Keratinocyte (primary cell): Measurements from ENCODE around the gene ICAM2. TPM values are rescaled to one million over a fixed set of nuclear protein-coding genes. Genes with fewer than 3 reads are reported as not detected.

Experiments
- DNase-seq: peaks from one replicate; pipeline ENCODE4 v3.0.0-alpha.2; 2011; ENCODE audit warnings: low read depth, missing footprints, low spot score
- FAIRE-seq: peaks from 2 replicates; lab custom pipeline; 2011; peaks lifted over from hg19 to GRCh38; lab: Jason Lieb, UNC
- H2AFZ ChIP-seq: 2 replicates; pipeline ENCODE4 v1.6.0; 2012; ENCODE audit warnings: low read length, control low read depth, inconsistent platforms; ENCODE audit not compliant: control insufficient read depth
- H3K27ac ChIP-seq: 2 replicates; pipeline ENCODE4 v1.5.1; 2011; ENCODE audit warnings: low read length; ENCODE audit not compliant: control insufficient read depth, insufficient read depth
- H3K27me3 ChIP-seq: 3 replicates; pipeline ENCODE4 v1.6.0; 2011; ENCODE audit warnings: low read length; ENCODE audit not compliant: control insufficient read depth, insufficient read depth; ENCODE audit errors: extremely low read depth
- H3K36me3 ChIP-seq, 2 experiments: 2 replicates in 1 of 2; 3 replicates in 1 of 2; pipeline ENCODE4 v1.5.1; 2011; ENCODE audit warnings: low read length in 2 of 2, mild to moderate bottlenecking in 1 of 2; ENCODE audit not compliant: control insufficient read depth in 2 of 2, insufficient read depth in 2 of 2; ENCODE audit errors: extremely low read depth in 1 of 2
- H3K4me1 ChIP-seq: 3 replicates; pipeline ENCODE4 v1.5.1; 2011; ENCODE audit warnings: low read length; ENCODE audit not compliant: control insufficient read depth, insufficient read depth; ENCODE audit errors: extremely low read depth
- H3K4me2 ChIP-seq: 3 replicates; pipeline ENCODE4 v1.6.0; 2011; ENCODE audit warnings: low read depth, low read length; ENCODE audit not compliant: control insufficient read depth, insufficient read depth; ENCODE audit errors: extremely low read depth
- H3K4me3 ChIP-seq, 3 experiments: fragments of 200-600 bp in 1 of 3; sonication (generic) in 1 of 3; 2 replicates in 2 of 3; 3 replicates in 1 of 3; pipeline ENCODE4 v1.5.1; 2011 to 2016; ENCODE audit warnings: low read length in 3 of 3, mild to moderate bottlenecking in 3 of 3, control low read depth in 2 of 3, inconsistent platforms in 1 of 3, low read depth in 1 of 3, mixed read lengths in 1 of 3, mixed run types in 1 of 3, moderate library complexity in 1 of 3; ENCODE audit not compliant: control insufficient read depth in 2 of 3, insufficient read depth in 2 of 3; ENCODE audit errors: extremely low read depth in 1 of 3
- H3K79me2 ChIP-seq: 2 replicates; pipeline ENCODE4 v1.6.0; 2012; ENCODE audit warnings: low read length; ENCODE audit not compliant: control insufficient read depth, insufficient read depth
- H3K9ac ChIP-seq: 3 replicates; pipeline ENCODE4 v1.6.0; 2011; ENCODE audit warnings: low read length; ENCODE audit not compliant: control insufficient read depth, insufficient read depth; ENCODE audit errors: extremely low read depth
- H3K9me1 ChIP-seq: 3 replicates; pipeline ENCODE4 v1.6.0; 2011; ENCODE audit warnings: low read length; ENCODE audit not compliant: control insufficient read depth, insufficient read depth; ENCODE audit errors: extremely low read depth
- H3K9me3 ChIP-seq: 2 replicates; pipeline ENCODE4 v1.5.1; 2012; ENCODE audit warnings: low read depth, low read length; ENCODE audit not compliant: control insufficient read depth
- H4K20me1 ChIP-seq: 3 replicates; pipeline ENCODE4 v1.6.0; 2011; ENCODE audit warnings: low read length; ENCODE audit not compliant: control insufficient read depth, insufficient read depth; ENCODE audit errors: extremely low read depth
- CTCF ChIP-seq, 3 experiments: IDR thresholded peaks in 1 of 3; conservative IDR thresholded peaks in 1 of 3; optimal IDR thresholded peaks in 1 of 3; 2 replicates in 2 of 3; 3 replicates in 1 of 3; pipeline versions ENCODE3 to v1.5.1; 2011; ENCODE audit warnings: low read length in 3 of 3, mild to moderate bottlenecking in 3 of 3, moderate library complexity in 2 of 3, control low read depth in 1 of 3, inconsistent platforms in 1 of 3; ENCODE audit not compliant: insufficient read depth in 2 of 3; ENCODE audit errors: extremely low read depth in 1 of 3
- EZH2 ChIP-seq: IDR thresholded peaks from one replicate; pipeline ENCODE4 v1.6.1; 2012; ENCODE audit warnings: inconsistent platforms, mild to moderate bottlenecking, low read length, moderate library complexity
- dilution Hi-C: fragments of 300-500 bp; cut with MboI; formaldehyde crosslinking; loops from one replicate; pipeline ENCODE4 v1.7.0; 2020; ENCODE audit warnings: low sequenced_read_pairs; ENCODE audit not compliant: extremely low pct_ligation_motif_present
- polyA plus RNA-seq, 5 experiments: library from polyadenylated mRNA; depleted of rRNA in 3 of 5; stranded (reverse) in 3 of 5; stranded (forward) in 1 of 5; unstranded in 1 of 5; fragments of >200 nt; gene quantifications; 1 replicate in 1 of 5; 2 replicates in 3 of 5; 3 replicates in 1 of 5; pipeline versions ENCODE4 v1.2.1 to v1.2.3, GENCODE V29; 2011 to 2012; ENCODE audit warnings: missing spikeins in 2 of 5, low read depth in 1 of 5, low replicate concordance in 1 of 5

The ICAM2 gene
- polyA plus RNA-seq, 1 donor (not counting 4 experiments of a cell fraction or from before 2014, with no cell fraction given), result 0.09 TPM

GRCh38 chr17:64056269-64057005, 36.0 kb upstream of the ICAM2 start:
- Histone ChIP-seq H3K4me3 (no peak overlapping the region), H3K27ac (no peak overlapping the region), H4K20me1 (no peaks in the 10 kb centered on the region), H3K9me1 (no peaks in the 10 kb centered on the region), H3K27me3 (no peaks in the 10 kb centered on the region), H2AFZ (no peak overlapping the region), H3K4me2 (no peak overlapping the region), H3K79me2 (no peaks in the 10 kb centered on the region), H3K9ac (no peak overlapping the region), H3K9me3 (no peaks in the 10 kb centered on the region), H3K4me1 (peaks cover 1% of the 10 kb centered on the region), H3K36me3 (peaks cover 34 to 51% of the 10 kb centered on the region in 2 experiments)
- TF ChIP-seq CTCF (optimal IDR thresholded peaks at IDR 0.05 in 1 of 3, IDR thresholded peaks at IDR 0.05 in 1 of 3, conservative IDR thresholded peaks at IDR 0.05 in 1 of 3; ENCODE audit: extremely low read depth in 1 of 3, insufficient read depth in 2 of 3, low read length in 3 of 3) (peak in 1 of 3 experiments; percentile 42), EZH2 (no peak)
- no peak for FAIRE-seq
- no peak for DNase-seq
- dilution Hi-C loops, result no loop called here

GRCh38 chr17:64055183-64056142, 35.0 kb upstream of the ICAM2 start:
- dilution Hi-C loops, result no loop called here
- H3K9ac ChIP-seq, result no peak overlapping the region
- TF ChIP-seq CTCF (optimal IDR thresholded peaks at IDR 0.05 in 1 of 3, IDR thresholded peaks at IDR 0.05 in 1 of 3, conservative IDR thresholded peaks at IDR 0.05 in 1 of 3; ENCODE audit: extremely low read depth in 1 of 3, insufficient read depth in 2 of 3, low read length in 3 of 3) (peak in 1 of 3 experiments; percentile 3), EZH2 (no peak)
- DNase-seq (no peak), FAIRE-seq (no peak)
- no peak overlapping the region for H3K27ac ChIP-seq
- H2AFZ ChIP-seq, result no peak overlapping the region
- H3K4me3 ChIP-seq, result no peak overlapping the region
- H3K4me1 ChIP-seq, result no peaks in the 10 kb centered on the region
- H4K20me1 ChIP-seq, result no peaks in the 10 kb centered on the region
- no peak overlapping the region for H3K4me2 ChIP-seq
- no peaks in the 10 kb centered on the region for H3K79me2 ChIP-seq
- no peaks in the 10 kb centered on the region for H3K9me3 ChIP-seq
- H3K36me3 ChIP-seq, result peaks cover 38 to 55% of the 10 kb centered on the region in 2 experiments
- H3K9me1 ChIP-seq, result no peaks in the 10 kb centered on the region
- no peaks in the 10 kb centered on the region for H3K27me3 ChIP-seq
